Neural cell (in vitro differentiated cells): ENCODE measurements around the gene CDC25B.

Experiments
- CTCF ChIP-seq: fragments of 450-650 bp; IDR thresholded peaks from 2 replicates; pipeline ENCODE4 v1.5.1; 2014; ENCODE audit warnings: antibody characterized with exemption, mild to moderate bottlenecking, moderate library complexity; ENCODE audit not compliant: poor library complexity, severe bottlenecking
- EZH2 ChIP-seq: fragments of 200-600, 300-800 bp; shearing (Covaris generic), sonication (generic); IDR thresholded peaks from 2 replicates; pipeline ENCODE4 v1.6.1; 2014; ENCODE audit warnings: antibody characterized with exemption, low read length, borderline replicate concordance, mild to moderate bottlenecking; ENCODE audit not compliant: insufficient read depth, poor library complexity, severe bottlenecking
- REST ChIP-seq: IDR thresholded peaks from 2 replicates; pipeline ENCODE4 v1.6.1; 2012; ENCODE audit warnings: borderline replicate concordance

GRCh38 chr20:3778976-3779375 lies 17.1 kb upstream of the CDC25B start:
- TF ChIP-seq EZH2 (no peak), CTCF (no peak), REST (no peak)
